HG03469 (cell line): ENCODE measurements around the gene AOX1.
"Not testable (repeated sequence)": the region's sequence is repeated elsewhere in the genome, so short reads cannot be mapped to it uniquely, and the experiment has no call there.

Experiments used
- ATAC-seq: cut with Tn5 transposase; IDR thresholded peaks from one replicate; pipeline ENCODE4 v1.9.1; 2021; ENCODE audit warnings: mild to moderate bottlenecking, moderate library complexity, moderate number of reproducible peaks; ENCODE audit not compliant: unreplicated experiment

AOX1 gene

DNA sequence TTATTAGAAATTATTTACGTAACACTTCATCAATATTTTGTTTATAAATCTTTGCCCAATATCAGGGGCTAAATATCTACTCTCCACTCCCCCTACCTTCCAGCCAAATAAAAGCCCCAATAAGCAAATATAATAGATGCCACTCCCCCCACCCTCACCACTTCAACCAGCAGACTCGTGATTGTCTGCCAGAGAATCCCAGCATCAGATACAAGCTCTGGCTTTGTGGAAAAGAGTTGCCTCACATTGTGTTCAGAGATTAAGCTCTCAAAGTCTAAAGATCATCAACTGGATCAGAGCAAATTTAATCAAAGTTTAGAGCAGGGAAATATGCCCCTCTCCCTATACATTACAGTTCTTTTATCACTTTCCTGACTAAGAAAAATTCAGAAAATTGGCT lies 39.5 kb downstream of the AOX1 start:
- ATAC-seq, result no peak

GRCh38 chr2:200625958-200626363 lies 40.1 kb downstream of the AOX1 start:
- ATAC-seq, result no peak

- no peak for ATAC-seq
Observed at GRCh38 chr2:200627110-200627770, 41.4 kb downstream of the AOX1 start.

DNA sequence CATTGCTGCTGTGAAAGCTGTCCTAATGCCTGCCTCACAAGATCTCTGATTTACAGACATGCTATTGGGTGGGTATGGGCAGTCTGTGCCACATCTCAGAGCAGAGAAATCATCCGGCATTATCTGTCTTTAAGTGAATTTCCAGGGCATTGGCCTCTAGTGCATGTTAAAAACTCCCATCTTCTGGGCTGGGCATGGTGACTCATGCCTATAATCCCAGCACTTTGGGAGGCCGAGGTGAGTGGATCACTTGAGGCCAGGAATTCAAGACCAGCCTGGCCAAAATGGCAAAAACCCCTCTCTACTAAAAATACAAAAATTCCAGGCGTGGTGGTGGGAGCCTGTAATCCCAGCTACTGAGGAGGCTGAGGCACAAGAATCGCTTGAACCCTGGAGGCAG lies 42.6 kb downstream of the AOX1 start:
- not testable (repeated sequence) for ATAC-seq

DNA sequence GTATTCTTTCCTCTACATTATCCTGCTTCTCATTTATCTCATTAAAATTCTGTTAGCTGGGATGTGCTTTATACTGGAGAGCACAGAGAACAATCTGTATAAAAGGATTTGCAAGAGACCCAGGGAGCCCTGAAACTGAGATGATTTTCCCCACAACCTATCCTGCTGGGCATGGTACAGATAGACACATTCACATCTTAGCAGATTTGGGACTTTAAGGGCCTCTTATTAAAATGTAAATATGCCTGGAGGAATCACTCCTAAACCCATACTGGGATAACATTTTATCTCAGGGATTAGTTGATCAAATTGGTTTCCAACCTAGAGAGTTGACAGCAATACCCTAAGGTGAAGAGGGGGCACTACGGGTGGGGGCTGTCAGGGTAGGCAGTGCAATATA lies 45.5 kb downstream of the AOX1 start:
- no peak for ATAC-seq

DNA sequence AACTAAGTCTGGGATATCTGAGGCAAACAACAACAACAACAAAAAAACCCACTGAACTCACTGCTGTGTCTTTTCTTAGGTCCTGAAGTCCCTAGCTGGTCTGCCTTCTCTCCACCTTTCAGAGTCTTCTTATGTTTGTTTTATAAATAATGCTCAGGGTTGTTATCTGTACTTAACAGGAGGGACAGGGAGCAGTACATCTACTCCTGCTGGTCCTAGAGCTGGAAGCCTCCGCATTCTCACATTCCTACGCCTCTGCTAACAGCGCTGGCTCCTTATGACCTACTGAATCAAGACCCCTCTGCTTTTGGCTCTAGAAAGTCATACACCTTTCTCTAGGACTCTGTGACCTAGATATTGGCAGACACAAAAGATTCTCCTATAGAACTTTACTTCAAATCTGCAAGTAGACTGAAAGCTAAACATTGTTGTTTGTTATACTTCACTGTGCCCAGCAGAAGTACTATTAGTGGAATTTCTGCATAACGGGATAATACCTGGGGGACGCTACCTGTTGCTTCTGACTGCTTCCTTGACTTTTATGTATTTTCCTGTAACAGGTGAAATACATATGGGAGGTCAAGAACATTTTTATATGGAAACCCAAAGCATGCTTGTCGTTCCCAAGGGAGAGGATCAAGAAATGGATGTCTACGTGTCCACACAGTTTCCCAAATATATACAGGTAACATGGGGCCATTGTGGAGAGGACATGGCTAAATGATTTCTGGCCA lies 48.6 kb downstream of the AOX1 start:
- ATAC-seq, result no peak

DNA sequence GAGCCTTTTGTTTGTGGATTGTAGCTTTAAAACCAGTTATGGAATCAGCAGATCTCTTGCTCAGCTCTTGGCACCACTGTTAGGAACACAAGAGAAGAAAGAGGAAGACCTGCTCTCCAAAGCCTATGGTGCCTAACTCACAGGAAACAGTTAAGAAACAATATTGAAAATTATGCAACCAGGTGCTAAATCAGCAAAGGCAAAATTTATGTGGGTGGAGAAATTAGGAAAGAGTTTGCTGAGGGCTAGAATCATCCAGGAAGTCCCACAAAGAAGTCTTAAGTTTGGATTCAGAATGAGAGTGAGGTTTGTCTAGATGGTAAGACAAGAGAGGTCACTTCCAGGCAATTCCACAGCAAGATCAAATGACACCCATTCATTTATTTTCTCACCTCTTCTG lies 49.4 kb downstream of the AOX1 start:
- no peak for ATAC-seq

- ATAC-seq, result no peak
Observed at GRCh38 chr2:200637901-200638300, 52.1 kb downstream of the AOX1 start.

- no peak for ATAC-seq
Observed at GRCh38 chr2:200640176-200640575, 54.4 kb downstream of the AOX1 start.

DNA sequence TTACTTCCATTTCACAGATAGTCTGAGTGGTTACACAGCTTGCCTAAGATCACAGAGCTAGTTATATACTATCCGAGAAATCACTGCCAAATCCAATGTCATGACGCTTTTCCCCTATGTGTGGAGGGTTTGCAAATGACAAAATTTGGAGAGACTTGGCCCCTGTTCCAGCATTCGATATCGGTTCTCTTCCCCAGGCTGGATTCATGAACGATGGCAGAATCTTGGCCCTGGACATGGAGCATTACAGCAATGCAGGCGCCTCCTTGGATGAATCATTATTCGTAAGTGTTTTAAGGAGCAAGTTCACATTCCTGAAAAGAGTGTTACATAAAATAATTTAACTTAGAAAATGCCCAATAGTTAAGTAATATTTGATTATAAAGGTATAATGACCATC lies 55.1 kb downstream of the AOX1 start:
- no peak for ATAC-seq

GRCh38 chr2:200648518-200649281 lies 62.9 kb downstream of the AOX1 start:
- not testable (repeated sequence) for ATAC-seq

- no peak for ATAC-seq
Observed at GRCh38 chr2:200649724-200650123, 63.9 kb downstream of the AOX1 start.

DNA sequence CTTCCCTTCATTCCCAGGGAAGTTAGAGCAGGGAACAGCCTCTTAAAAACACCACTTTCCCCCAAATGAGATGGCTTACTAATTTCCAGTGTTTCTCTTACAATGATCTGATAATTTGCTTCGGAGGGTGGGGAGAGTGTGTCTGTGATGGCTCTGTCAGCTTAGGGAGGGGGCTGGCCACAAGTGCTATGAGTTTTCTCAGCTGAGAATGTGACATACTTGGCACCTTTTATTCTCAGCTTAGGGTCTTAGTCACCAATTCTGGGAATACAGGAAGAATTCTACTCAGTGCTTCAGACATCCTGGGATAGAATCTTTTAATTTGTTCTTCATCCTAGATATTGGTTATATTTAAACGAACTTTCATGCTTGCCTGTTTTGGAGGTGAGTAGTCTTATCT lies 64.4 kb downstream of the AOX1 start:
- ATAC-seq, result no peak

- no peak for ATAC-seq
Observed at GRCh38 chr2:200652158-200652557, 66.3 kb downstream of the AOX1 start.

- no peak for ATAC-seq
Observed at GRCh38 chr2:200653021-200653420, 67.2 kb downstream of the AOX1 start.

- no peak for ATAC-seq
Observed at GRCh38 chr2:200654823-200655222, 69.0 kb downstream of the AOX1 start.

GRCh38 chr2:200655918-200656580 lies 70.2 kb downstream of the AOX1 start:
- ATAC-seq, result no peak

DNA sequence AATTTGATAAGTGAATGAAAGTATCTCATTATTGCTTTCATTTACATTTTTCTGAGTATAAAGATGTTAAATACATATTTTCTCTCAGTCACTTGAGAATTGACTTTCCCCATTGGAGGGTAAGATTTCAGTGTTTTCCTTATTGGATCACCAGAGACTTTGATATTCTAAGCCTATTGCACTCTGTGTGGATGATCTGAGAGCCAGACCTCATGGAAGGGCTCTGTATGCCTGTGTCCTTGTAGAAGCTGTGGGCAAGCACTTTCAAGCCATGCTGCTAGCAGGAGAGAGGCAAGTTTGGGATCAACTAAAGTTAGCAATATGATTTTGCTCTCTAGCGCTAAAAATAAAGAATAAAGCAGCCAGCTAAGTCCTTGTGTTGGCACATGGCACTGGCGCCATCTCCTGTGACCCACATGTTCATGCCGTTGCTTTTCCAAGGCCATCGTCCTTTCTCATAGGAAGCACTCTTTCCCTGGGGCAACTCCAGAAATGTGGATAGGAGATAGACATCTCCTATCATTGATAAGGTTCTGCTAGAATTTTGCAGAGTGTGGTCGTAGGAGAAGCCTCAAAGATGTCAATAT lies 72.6 kb downstream of the AOX1 start:
- ATAC-seq, result no peak

DNA sequence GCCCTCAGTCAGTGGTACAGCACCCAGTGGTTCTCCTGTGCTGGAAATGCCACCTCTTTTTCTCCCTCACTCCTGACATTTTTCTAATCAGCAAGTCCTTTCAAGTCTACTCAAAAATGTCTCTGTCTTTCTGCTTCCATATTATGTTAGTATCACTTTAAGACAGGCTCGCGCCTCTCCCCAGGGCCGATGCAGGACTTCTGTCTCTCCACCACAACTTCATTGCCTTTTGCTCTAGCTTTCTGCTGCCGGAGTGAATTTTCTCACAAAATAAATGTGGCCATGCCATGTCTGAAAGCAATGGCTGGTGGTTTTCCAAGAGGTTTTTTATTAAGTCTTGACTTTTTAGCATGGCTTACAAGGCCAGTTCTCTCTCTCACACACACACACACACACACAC lies 73.6 kb downstream of the AOX1 start:
- ATAC-seq, result no peak

- no peak for ATAC-seq
Observed at GRCh38 chr2:200661477-200661876, 75.7 kb downstream of the AOX1 start.

DNA sequence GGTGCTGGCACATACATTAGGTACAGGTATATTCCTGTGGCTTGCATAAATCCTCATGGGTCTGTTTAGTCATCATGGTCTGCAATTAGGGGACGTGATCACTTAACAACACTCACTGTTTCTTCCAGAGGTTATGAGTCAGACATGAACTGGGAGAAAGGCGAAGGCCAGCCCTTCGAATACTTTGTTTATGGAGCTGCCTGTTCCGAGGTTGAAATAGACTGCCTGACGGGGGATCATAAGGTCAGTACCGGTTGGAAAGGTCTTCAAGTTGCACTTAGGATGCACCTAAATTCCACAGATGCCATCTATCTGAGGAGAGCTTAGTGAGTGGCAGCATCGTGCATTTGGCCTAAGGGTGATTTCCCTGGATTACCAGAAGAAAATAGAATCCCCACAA lies 76.9 kb downstream of the AOX1 start:
- no peak for ATAC-seq
